Progenitor cell of endocrine pancreas (in vitro differentiated cells): Measurements from ENCODE around the gene IRAK2. TPM values are rescaled to one million over a fixed set of nuclear protein-coding genes. Genes with fewer than 3 reads are reported as not detected.
"Not testable (repeated sequence)": the region's sequence is repeated elsewhere in the genome, so short reads cannot be mapped to it uniquely, and the experiment has no call there.

Experiments used
- DNase-seq: peaks from one replicate; pipeline ENCODE4 v3.0.0; 2021; ENCODE audit warnings: low spot score; ENCODE audit not compliant: unreplicated experiment
- H3K27ac Mint-ChIP-seq: 2 replicates; pipeline ENCODE4 v1.8.0; 2021; ENCODE audit warnings: mild to moderate bottlenecking, moderate library complexity, mixed read lengths
- H3K27me3 Mint-ChIP-seq: 2 replicates; pipeline ENCODE4 v1.8.0; 2021; ENCODE audit warnings: mixed read lengths
- H3K36me3 Mint-ChIP-seq: 2 replicates; pipeline ENCODE4 v1.8.0; 2022; ENCODE audit warnings: mixed read lengths; ENCODE audit not compliant: insufficient read depth
- H3K4me1 Mint-ChIP-seq: 2 replicates; pipeline ENCODE4 v1.8.0; 2021; ENCODE audit warnings: low read depth, mixed read lengths
- H3K4me3 Mint-ChIP-seq: 2 replicates; pipeline ENCODE4 v1.8.0; 2021; ENCODE audit warnings: low read depth, mild to moderate bottlenecking, moderate library complexity, mixed read lengths
- H3K9me3 Mint-ChIP-seq: 2 replicates; pipeline ENCODE4 v1.8.0; 2021; ENCODE audit warnings: low read depth, mixed read lengths
- total RNA-seq: library from RNA; stranded (reverse); gene quantifications from 2 replicates; pipeline ENCODE4 v1.2.1, GENCODE V29; 2021
- TF ChIP-seq, protein P1 (sequence below): fragments of 200-600 bp; sonication (generic); IDR thresholded peaks from one replicate; pipeline ENCODE4 v1.5.0; 2021; ENCODE audit warnings: antibody characterized with exemption, mild to moderate bottlenecking; ENCODE audit not compliant: unreplicated experiment

IRAK2 gene
- total RNA-seq, 1 donor from 2014 or later = 0.36 TPM

DNA sequence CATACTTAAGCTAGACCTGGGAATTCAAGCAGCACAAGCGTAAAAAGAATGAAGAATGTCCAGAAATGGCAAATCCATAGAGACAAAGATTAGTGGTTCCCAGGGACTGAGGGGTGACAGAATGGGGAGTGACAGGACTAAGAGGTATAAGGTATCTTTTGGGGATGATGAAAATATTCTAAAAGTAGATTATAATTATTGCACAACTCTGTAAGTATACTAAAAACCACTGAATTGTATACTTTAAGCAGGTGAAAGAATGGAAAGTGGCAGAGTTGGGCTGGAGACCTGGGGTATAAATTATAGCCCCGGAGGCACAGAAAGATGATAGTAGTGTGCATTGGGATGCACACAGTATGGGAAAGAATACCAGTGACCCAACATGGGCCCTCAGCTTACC, 43.7 kb upstream of the IRAK2 start:
- TF ChIP-seq, protein P1, sequence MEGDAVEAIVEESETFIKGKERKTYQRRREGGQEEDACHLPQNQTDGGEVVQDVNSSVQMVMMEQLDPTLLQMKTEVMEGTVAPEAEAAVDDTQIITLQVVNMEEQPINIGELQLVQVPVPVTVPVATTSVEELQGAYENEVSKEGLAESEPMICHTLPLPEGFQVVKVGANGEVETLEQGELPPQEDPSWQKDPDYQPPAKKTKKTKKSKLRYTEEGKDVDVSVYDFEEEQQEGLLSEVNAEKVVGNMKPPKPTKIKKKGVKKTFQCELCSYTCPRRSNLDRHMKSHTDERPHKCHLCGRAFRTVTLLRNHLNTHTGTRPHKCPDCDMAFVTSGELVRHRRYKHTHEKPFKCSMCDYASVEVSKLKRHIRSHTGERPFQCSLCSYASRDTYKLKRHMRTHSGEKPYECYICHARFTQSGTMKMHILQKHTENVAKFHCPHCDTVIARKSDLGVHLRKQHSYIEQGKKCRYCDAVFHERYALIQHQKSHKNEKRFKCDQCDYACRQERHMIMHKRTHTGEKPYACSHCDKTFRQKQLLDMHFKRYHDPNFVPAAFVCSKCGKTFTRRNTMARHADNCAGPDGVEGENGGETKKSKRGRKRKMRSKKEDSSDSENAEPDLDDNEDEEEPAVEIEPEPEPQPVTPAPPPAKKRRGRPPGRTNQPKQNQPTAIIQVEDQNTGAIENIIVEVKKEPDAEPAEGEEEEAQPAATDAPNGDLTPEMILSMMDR = no peak
- Mint-ChIP-seq H3K9me3 (no peaks in the 10 kb centered on the region), H3K27me3 (no peaks in the 10 kb centered on the region), H3K4me1 (peaks cover 6% of the 10 kb centered on the region), H3K27ac (peak overlapping the region; percentile 56), H3K4me3 (no peak overlapping the region), H3K36me3 (peaks cover 8% of the 10 kb centered on the region)
- DNase-seq = no peak

DNA sequence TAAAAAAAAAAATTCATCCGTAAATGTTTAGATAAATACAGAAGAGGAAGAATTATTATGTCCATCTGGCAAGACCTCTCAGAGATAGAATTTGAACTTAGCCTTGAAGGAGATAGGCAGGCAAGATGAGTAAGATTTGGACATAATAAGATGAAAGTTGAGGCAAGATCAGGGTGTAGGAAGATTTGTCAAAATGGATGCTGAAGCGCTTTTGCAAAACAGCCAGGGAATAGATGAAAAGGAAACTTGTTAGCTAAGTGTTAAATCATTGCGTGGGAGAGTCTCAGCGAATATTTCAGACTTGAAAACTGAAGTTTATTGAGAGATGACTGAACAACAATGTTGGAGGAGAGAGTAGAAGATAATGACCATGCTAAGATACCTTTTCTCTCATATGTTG, 42.0 kb upstream of the IRAK2 start:
- Mint-ChIP-seq H3K27me3 (no peaks in the 10 kb centered on the region), H3K4me1 (no peaks in the 10 kb centered on the region), H3K27ac (peak overlapping the region; percentile 0), H3K4me3 (no peak overlapping the region), H3K9me3 (no peaks in the 10 kb centered on the region), H3K36me3 (peaks cover 15% of the 10 kb centered on the region)
- DNase-seq = no peak
- TF ChIP-seq, protein P1 = no peak

DNA sequence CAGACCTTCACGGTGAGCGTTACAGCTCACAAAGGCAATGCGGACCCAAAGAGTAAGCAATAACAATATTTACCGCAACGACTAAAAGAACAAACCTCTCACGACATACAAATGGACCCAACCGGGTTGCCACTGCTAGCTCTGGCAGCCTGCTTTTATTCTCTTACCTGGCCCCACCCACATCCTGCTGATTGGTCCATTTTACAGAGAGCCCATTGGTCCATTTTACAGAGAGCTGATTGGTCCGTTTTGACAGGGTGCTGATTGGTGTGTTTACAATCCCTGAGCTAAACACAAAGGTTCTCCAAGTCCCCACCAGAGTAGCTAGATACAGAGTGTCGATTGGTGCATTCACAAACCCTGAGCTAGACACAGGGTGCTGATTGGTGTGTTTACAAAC, 28.8 kb upstream of the IRAK2 start:
- not testable (repeated sequence) for H3K36me3 Mint-ChIP-seq, DNase-seq, H3K27ac Mint-ChIP-seq, H3K9me3 Mint-ChIP-seq, H3K27me3 Mint-ChIP-seq, H3K4me3 Mint-ChIP-seq, H3K4me1 Mint-ChIP-seq

DNA sequence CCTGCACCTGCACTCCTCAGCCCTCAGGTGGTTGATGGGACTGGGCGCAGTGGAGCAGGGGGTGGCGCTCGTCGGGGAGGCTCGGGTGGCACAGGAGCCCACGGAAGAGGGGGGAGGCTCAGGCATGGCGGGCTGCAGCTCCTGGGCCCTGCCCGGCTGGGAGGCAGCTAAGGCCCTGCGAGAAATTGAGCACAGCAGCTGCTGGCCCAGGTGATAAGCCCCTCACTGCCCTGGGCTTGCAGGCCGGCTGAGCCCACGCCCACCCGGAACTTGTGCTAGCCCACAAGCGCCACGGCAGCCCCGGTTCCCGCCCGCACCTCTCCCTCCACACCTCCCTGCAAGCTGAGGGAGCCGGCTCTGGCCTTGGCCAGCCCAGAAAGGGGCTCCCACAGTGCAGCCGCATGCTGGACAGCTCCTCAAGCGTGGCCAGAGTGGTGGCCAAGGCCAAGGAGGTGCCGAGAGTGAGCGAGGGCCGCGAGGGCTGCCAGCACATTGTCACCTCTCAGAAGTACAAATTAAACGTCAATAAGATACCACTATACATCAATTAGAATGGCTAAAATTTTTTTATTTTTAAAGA, 28.2 kb upstream of the IRAK2 start:
- no peak overlapping the region for H3K4me3 Mint-ChIP-seq
- no peaks in the 10 kb centered on the region for H3K9me3 Mint-ChIP-seq
- TF ChIP-seq, protein P1 = no peak
- no peak for DNase-seq
- no peaks in the 10 kb centered on the region for H3K4me1 Mint-ChIP-seq
- no peak overlapping the region for H3K27ac Mint-ChIP-seq
- H3K36me3 Mint-ChIP-seq = no peaks in the 10 kb centered on the region
- no peaks in the 10 kb centered on the region for H3K27me3 Mint-ChIP-seq

DNA sequence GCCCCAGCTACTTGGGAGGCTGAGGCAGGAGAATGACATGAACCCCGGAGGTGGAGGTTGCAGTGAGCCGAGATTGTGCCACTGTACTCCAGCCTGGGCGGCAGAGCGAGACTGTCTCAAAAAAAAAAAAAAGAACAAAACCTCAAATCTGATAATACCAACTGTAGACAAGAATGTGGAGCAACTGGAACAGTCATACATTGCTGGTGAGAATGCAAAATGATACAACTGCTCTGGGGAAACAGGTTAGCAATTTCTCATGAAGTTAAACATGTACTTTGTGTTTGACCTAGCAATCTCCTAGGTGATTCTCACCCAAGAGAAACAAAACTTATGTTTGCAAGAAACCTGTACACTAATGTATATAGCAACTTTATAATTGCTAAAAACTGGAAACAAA, 27.5 kb upstream of the IRAK2 start:
- Mint-ChIP-seq H3K4me3 (no peak overlapping the region), H3K36me3 (no peaks in the 10 kb centered on the region), H3K27me3 (no peaks in the 10 kb centered on the region), H3K9me3 (no peaks in the 10 kb centered on the region), H3K4me1 (no peaks in the 10 kb centered on the region), H3K27ac (no peak overlapping the region)
- TF ChIP-seq, protein P1 = no peak
- no peak for DNase-seq

DNA sequence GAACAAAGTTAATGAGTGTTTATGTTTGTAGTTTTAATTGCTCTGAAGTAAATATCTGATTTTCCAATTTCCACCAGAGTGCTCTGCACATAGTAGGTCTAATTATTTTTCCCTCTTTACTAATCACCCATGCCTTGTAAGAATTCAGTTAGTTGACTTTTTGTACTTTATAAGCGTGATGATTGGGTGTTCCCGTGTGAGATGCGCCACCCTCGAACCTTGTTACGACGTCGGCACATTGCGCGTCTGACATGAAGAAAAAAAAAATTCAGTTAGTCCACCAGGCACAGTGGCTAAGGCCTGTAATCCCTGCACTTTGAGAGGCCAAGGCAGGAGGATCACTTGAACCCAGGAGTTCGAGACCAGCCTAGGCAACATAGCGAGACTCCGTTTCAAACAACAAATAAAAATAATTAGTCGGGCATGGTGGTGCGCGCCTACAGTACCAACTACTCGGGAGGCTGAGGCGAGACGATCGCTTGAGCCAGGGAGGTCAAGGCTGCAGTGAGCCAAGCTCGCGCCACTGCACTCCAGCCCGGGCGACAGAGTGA, 23.6 kb upstream of the IRAK2 start:
- DNase-seq = no peak
- TF ChIP-seq, protein P1 = no peak
- Mint-ChIP-seq H3K4me1 (peaks cover 14% of the 10 kb centered on the region), H3K27me3 (no peaks in the 10 kb centered on the region), H3K4me3 (peak overlapping the region; percentile 91), H3K36me3 (peaks cover 8% of the 10 kb centered on the region), H3K27ac (no peak overlapping the region), H3K9me3 (no peaks in the 10 kb centered on the region)
